MCF 10A (cell line): ENCODE data around the gene TMEM138. TPM values are rescaled to one million over a fixed set of nuclear protein-coding genes. Genes with fewer than 3 reads are reported as not detected.

Experiments used
- BruUV-seq: library from RNA; stranded (reverse); fragments of 400-500 nt; replicated peaks from 2 replicates; lab custom pipeline; 2021; lab: Mats Ljungman, UMichigan
- CTCF ChIA-PET: fragments of 300-600 bp; sonication (Branson Sonifier 250); formaldehyde crosslinking; extraction: SDS; loops from one replicate; lab custom pipeline; 2021; ENCODE audit warnings: antibody characterized with exemption, inconsistent platforms; lab: Yijun Ruan, JAX
- POLR2A ChIA-PET: fragments of 300-600, 350-650 bp; sonication (Branson Sonifier 250); formaldehyde crosslinking; extraction: SDS; loops from one replicate; lab custom pipeline; 2020; ENCODE audit warnings: antibody characterized with exemption, inconsistent platforms; lab: Yijun Ruan, JAX
- DNase-seq: peaks from one replicate; pipeline ENCODE4 v3.0.0-alpha.2; 2018; ENCODE audit not compliant: unreplicated experiment
- H3K27ac Mint-ChIP-seq: one replicate; pipeline ENCODE4 v1.8.0; 2022; ENCODE audit warnings: mild to moderate bottlenecking, low read depth, mixed read lengths; ENCODE audit not compliant: unreplicated experiment
- H3K27me3 Mint-ChIP-seq: one replicate; pipeline ENCODE4 v1.8.0; 2022; ENCODE audit warnings: mixed read lengths; ENCODE audit not compliant: insufficient read depth, unreplicated experiment
- H3K36me3 Mint-ChIP-seq: one replicate; pipeline ENCODE4 v1.8.0; 2022; ENCODE audit warnings: mild to moderate bottlenecking, moderate library complexity, mixed read lengths; ENCODE audit not compliant: insufficient read depth, unreplicated experiment
- H3K4me1 Mint-ChIP-seq: one replicate; pipeline ENCODE4 v1.8.0; 2022; ENCODE audit warnings: mixed read lengths; ENCODE audit not compliant: insufficient read depth, unreplicated experiment
- H3K4me3 Mint-ChIP-seq: one replicate; pipeline ENCODE4 v1.8.0; 2022; ENCODE audit warnings: mild to moderate bottlenecking, moderate library complexity, mixed read lengths; ENCODE audit not compliant: unreplicated experiment
- H3K9me3 Mint-ChIP-seq: one replicate; pipeline ENCODE4 v1.8.0; 2022; ENCODE audit warnings: mixed read lengths; ENCODE audit not compliant: unreplicated experiment
- intact Hi-C: fragments of 100-400 bp; cut with micrococcal nuclease; formaldehyde crosslinking; loops from 2 replicates; pipeline ENCODE4 v1.14.1; 2022
- total RNA-seq: library from RNA; stranded (reverse); gene quantifications from 2 replicates; pipeline ENCODE4 v1.2.3, GENCODE V29; 2022
- TF ChIP-seq, protein P1 (sequence below): fragments of 200-600 bp; IDR thresholded peaks from one replicate; pipeline ENCODE4 v1.8.0; 2022; ENCODE audit warnings: antibody characterized with exemption, mild to moderate bottlenecking; ENCODE audit not compliant: unreplicated experiment

Gene TMEM138
- total RNA-seq, 1 experiment from 2014 or later, result 39.9 TPM

DNA sequence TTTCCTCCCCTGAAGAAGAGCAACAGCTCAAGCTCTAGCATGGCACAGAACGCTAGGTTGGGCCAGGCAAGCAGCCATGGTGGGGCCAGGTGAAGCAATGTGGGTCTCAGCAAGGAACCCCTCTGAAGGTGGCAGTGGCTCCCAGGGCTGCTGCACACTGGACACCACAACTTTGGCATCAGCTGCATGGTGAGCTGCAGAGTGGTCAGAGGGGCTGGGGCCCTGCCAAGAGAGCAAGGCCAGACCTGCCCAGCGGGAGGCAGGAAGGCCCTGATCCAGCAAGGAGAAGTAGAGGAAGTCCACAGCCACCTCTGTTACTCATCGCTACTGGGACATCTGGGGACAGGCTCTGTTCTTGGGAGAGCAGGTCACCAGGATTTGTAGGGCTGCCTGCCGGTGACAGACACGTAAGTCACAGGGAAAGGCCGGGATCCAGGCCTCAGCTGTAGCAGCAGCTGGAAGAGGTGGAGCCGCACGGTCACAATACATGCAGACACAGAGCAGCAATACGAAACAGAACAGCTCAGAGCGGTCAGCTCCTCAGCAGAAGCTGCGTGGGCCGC is 12.9 kb upstream of the TMEM138 start:
- TF ChIP-seq, protein P1, sequence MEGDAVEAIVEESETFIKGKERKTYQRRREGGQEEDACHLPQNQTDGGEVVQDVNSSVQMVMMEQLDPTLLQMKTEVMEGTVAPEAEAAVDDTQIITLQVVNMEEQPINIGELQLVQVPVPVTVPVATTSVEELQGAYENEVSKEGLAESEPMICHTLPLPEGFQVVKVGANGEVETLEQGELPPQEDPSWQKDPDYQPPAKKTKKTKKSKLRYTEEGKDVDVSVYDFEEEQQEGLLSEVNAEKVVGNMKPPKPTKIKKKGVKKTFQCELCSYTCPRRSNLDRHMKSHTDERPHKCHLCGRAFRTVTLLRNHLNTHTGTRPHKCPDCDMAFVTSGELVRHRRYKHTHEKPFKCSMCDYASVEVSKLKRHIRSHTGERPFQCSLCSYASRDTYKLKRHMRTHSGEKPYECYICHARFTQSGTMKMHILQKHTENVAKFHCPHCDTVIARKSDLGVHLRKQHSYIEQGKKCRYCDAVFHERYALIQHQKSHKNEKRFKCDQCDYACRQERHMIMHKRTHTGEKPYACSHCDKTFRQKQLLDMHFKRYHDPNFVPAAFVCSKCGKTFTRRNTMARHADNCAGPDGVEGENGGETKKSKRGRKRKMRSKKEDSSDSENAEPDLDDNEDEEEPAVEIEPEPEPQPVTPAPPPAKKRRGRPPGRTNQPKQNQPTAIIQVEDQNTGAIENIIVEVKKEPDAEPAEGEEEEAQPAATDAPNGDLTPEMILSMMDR, result no peak
- no TSS peak for BruUV-seq
- no peak overlapping the region for H3K27ac Mint-ChIP-seq
- H3K4me1 Mint-ChIP-seq, result no peaks in the 10 kb centered on the region
- no peaks in the 10 kb centered on the region for H3K27me3 Mint-ChIP-seq
- H3K4me3 Mint-ChIP-seq, result no peak overlapping the region
- H3K36me3 Mint-ChIP-seq, result peaks cover 52% of the 10 kb centered on the region
- CTCF ChIA-PET, result interaction anchor here (0.6 to 4.1 kb wide), 5 partner anchors 9 to 51 kb away, joined by 3 to 33 read pairs (median 4); no protein-coding TSS in a partner anchor
- peak; percentile 38 for DNase-seq
- intact Hi-C loops, result no loop called here
- H3K9me3 Mint-ChIP-seq, result no peaks in the 10 kb centered on the region
- POLR2A ChIA-PET, result interaction anchor here (1.5 to 6.7 kb wide), 3 partner anchors 13 to 43 kb away, joined by 3 to 72 read pairs (median 9); partner anchors contain the start of genes CYB561A3, TMEM138 and TMEM216

DNA sequence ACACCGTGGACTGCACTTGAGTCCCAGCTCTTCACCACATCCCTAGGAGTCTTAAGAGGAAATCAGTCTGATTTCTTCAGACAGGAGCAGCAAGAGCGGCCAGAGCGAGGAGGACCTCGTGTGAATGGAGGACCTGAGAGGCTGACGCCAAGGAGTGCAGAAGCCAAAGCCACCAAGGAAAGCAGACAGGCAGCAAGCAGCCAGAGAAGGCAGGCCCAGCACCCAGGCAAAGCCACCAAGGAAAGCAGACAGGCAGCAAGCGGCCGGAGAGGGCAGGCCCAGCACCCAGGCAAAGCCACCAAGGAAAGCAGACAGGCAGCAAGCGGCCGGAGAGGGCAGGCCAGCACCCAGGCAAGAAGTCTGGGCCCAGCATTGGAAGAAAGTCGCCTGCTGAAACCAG is 12.3 kb upstream of the TMEM138 start:
- ChIA-PET POLR2A (interaction anchor here (1.5 to 6.7 kb wide), 2 partner anchors 12 to 42 kb away, joined by 3 to 72 read pairs; partner anchors contain the start of genes CYB561A3, TMEM138 and TMEM216), CTCF (interaction anchor here (0.6 to 4.1 kb wide), 3 partner anchors 8 to 36 kb away, joined by 4 to 33 read pairs (median 24); no protein-coding TSS in a partner anchor)
- no TSS peak for BruUV-seq
- Mint-ChIP-seq H3K27ac (peak overlapping the region; percentile 57), H3K4me3 (no peak overlapping the region), H3K27me3 (no peaks in the 10 kb centered on the region), H3K4me1 (no peaks in the 10 kb centered on the region), H3K36me3 (peaks cover 50% of the 10 kb centered on the region), H3K9me3 (no peaks in the 10 kb centered on the region)
- intact Hi-C loops, result no loop called here
- TF ChIP-seq, protein P1, result no peak
- no peak for DNase-seq

DNA sequence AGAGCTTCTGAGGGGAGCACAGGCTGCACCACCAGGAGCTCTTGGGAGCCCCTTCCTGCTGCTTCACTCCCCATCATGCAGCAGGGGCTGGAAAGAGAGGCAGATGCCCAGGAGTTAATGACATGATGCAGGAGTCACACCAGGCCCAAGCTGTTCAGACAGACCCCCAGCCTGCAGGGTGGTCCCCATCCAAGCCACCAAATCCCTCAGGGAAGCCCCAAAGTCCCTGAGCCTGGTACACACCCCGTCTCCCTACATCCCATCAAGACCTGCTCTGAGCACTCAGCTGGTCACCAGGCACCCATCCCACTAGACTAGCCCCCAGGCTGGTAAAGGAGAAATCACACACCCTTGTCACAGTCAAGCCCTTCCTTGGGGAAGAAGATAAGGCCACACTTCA is 11.8 kb upstream of the TMEM138 start:
- peaks cover 54% of the 10 kb centered on the region for H3K36me3 Mint-ChIP-seq
- ChIA-PET POLR2A (interaction anchor here (6.7 kb wide), 1 partner anchor 12 kb away, joined by 72 read pairs; the partner anchor contains the start of genes CYB561A3 and TMEM138), CTCF (interaction anchor here (0.7 to 4.1 kb wide), 2 partner anchors 36 to 163 kb away, joined by 3 to 33 read pairs; no protein-coding TSS in a partner anchor)
- H3K27me3 Mint-ChIP-seq, result no peaks in the 10 kb centered on the region
- no peaks in the 10 kb centered on the region for H3K9me3 Mint-ChIP-seq
- H3K27ac Mint-ChIP-seq, result peak overlapping the region; percentile 57
- intact Hi-C loops, result no loop called here
- DNase-seq, result no peak
- H3K4me3 Mint-ChIP-seq, result no peak overlapping the region
- H3K4me1 Mint-ChIP-seq, result no peaks in the 10 kb centered on the region
- TF ChIP-seq, protein P1, result no peak
- BruUV-seq, result no TSS peak

DNA sequence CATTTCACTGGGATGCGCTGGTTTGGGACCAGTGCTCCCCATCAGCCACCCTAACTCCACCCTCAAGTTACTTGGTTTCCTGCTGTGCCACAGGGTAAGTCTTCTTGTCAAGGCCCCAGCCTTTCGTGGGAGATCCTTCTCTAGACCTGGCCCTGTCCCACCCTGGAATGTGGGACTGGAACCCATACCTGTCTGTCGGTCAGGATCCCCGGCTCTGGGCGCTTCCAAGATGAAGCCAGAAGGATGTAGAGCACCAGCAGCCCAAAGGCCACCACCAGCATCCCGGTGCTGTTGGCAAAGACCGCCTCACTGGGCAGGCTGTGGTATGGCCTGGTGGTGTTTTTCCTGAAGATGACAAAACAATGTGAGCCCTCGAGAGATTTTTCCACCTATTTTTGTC is 11.4 kb upstream of the TMEM138 start:
- Mint-ChIP-seq H3K36me3 (peaks cover 58% of the 10 kb centered on the region), H3K9me3 (no peaks in the 10 kb centered on the region), H3K4me3 (no peak overlapping the region), H3K27ac (no peak overlapping the region), H3K27me3 (no peaks in the 10 kb centered on the region), H3K4me1 (no peaks in the 10 kb centered on the region)
- ChIA-PET CTCF (interaction anchor here (0.7 to 4.1 kb wide), 3 partner anchors 12 to 163 kb away, joined by 3 to 33 read pairs (median 4); no protein-coding TSS in a partner anchor), POLR2A (interaction anchor here (6.7 kb wide), 1 partner anchor 11 kb away, joined by 72 read pairs; the partner anchor contains the start of genes CYB561A3 and TMEM138)
- TF ChIP-seq, protein P1, result no peak
- intact Hi-C loops, result no loop called here
- BruUV-seq, result no TSS peak
- no peak for DNase-seq
